Stimulated activated CD4-positive, alpha-beta T cell treated with anti-CD3 and anti-CD28 coated beads, Interleukin-4, amount 100 ng/mL, for 1 hour (primary cell): ENCODE data around the gene CA14.
"Not testable (repeated sequence)": the region's sequence is repeated elsewhere in the genome, so short reads cannot be mapped to it uniquely, and the experiment has no call there.

Source experiments
- DNase-seq: peaks from one replicate; pipeline ENCODE4 v3.0.0-alpha.2; 2020

CA14 gene

DNA sequence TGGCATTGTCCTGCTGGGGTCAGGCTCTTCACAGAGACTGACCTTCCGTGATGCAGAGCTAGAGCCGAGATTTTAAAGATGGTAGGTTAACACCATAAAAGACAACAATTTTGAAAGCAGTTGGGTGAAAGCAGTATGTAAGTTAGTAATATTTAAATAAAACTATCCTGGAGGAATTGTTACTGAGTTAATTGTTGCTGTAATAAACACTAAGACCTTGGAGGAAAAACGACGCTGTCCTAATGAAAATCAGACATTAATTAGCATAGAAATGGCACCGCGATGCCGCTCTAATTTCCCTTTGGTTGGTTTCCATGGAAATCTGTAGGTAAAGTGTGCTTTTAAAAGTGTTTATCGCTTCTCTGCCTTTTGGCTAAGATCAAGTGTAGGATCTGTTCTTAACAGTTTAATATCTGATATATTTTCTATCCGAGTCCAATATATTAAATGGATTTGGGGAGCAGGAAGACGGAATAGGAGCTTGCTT is 20.9 kb upstream of the CA14 start:
- no peak for DNase-seq

- not testable (repeated sequence) for DNase-seq
Observed at GRCh38 chr1:150237176-150237575, 20.4 kb upstream of the CA14 start.

- DNase-seq, result no peak
Observed at GRCh38 chr1:150237746-150238145, 19.8 kb upstream of the CA14 start.

GRCh38 chr1:150243003-150243402 is 14.6 kb upstream of the CA14 start:
- DNase-seq, result no peak

GRCh38 chr1:150249936-150250335 is 7.6 kb upstream of the CA14 start:
- DNase-seq, result no peak

DNA sequence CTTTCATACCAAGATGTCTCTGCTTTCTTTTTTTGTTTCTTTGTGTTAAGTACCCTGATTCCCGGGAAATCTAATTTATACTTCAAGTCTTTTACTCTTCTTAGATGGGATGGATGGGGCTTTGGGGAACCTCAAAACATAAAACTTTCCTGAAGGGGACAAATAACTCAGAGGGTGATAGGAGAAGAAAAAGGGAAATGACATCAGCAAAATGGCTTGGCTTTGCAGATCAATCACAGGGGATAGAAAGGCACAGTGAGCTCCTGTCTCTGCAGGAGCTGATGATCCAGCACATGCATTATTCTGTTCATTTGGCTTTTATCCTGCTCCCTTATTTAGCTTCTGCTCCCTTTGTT is 1.4 kb upstream of the CA14 start:
- DNase-seq, result no peak

GRCh38 chr1:150256554-150257341 is 826 bp upstream of the CA14 start:
- no peak for DNase-seq

DNA sequence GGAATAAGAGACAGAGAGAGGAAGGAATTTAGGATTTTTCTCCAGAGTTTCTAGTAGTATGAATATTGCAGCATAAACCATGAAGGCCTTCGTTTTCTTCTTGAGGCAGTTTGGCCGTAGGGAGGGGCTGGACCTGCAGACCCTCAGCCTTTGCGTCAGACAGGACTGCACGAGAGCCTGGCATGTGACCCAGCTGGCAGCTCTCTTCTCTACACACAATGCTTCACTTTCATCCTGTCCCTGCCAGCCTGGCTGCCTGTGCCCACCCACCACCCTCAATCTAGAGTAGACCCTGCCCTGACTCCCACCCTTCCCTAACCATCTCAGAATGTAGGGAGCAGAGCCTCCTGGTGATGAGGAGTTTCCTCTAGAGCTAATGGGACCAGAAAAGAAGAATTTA is 1.6 kb downstream of the CA14 start:
- DNase-seq, result no peak

DNA sequence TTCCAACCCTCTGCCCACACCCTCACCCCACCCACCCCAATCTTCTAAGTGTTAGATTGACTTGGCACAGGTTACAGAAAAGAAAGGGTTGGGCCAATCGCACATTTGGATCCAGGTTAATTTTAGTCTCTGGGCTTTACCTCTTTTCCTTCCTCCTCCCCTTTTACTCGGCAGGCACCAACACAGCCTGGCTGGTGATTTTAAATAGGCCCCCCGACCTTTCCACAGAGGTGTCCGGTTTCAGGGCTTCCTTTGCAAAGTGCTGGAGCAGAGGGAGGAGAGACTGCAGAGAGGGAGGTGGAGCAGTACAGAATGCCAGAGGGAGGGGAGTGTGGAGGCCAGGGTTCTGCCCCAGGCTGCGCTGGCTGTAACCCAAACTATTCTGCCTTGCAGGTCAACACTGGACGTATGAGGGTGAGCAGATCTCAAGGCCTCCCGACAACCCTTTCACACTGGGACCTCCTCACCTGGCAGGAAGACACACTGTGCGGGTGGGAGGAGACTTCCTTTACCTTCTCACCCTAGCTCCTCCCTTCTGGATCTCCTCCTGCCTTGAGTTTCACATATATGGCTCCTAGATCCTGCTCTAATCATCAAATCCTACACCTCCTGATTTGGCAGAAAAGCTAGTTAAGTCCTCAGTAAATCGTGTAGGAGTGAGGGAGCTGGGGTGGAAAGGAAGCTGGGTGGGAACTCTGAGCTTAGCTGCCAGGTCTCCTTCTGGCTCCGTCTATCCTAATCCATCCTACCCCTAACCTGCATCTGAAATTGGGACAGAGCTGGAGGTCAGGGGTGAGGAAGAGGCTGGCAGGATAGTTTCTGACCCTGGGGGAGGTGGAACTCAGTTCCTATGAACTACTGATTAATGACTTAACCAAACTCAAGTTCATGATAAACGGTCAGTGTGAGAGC is 2.4 kb downstream of the CA14 start:
- no peak for DNase-seq

DNA sequence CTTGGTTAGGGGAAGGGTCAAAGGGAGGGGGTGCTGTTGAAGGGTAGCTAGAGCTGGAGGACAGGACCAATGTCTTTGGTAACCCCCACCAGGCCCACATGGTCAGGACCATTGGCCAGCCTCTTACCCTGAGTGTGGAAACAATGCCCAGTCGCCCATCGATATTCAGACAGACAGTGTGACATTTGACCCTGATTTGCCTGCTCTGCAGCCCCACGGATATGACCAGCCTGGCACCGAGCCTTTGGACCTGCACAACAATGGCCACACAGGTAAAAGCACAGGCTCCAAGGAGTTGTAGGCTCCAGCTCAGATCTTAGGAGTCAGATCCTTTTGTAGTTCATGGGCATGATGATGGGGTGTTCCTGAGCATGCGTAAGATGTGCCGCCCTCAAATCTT is 3.8 kb downstream of the CA14 start:
- DNase-seq, result no peak

GRCh38 chr1:150262388-150263320 is 5.1 kb downstream of the CA14 start:
- no peak for DNase-seq

- DNase-seq, result no peak
Observed at GRCh38 chr1:150263549-150263948, 6.0 kb downstream of the CA14 start.

- no peak for DNase-seq
Observed at GRCh38 chr1:150267896-150268295, 10.3 kb downstream of the CA14 start.

- DNase-seq, result peak; percentile 17
Observed at GRCh38 chr1:150268340-150268704, 10.7 kb downstream of the CA14 start.

DNA sequence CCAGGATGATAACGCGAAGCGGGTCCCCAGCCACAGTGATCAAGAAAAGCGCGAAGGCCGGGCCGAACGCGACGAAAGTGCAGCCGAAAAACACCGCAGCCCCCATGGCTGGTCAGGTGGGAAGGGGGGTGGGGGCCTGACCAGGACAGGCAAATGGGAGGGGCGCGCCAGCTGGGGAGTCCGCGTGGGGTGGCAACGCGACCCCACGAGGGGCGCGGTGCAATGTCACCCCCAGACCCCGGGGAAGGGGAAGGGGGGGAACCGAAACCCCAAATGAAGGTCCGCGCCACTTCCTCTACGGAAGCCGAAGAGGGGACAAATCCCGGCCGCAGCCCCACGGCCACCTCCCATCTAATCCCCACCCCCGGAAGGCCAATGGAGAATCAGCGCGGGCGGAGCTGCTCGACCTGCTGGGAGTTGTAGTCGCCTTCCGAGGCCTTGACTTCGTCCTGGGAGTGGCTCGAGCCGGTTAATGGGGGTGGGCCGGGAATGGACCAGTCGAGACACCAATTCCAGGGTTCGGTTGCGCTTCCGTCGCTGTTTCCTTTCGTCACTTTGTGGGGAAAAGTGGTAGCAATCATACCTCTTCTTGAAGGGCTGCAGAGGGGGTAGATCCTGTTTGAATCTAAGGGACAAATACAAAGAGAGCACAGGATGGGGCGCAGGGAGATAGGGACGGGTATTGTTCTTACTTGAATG is 11.3 kb downstream of the CA14 start, which contains the start of gene APH1A:
Gene APH1A, minus strand, starts transcription at position 312 of the 699 bp plus-strand sequence. Its CDS starts 206 bp downstream, at position 106.
- peak; percentile 88 for DNase-seq

DNA sequence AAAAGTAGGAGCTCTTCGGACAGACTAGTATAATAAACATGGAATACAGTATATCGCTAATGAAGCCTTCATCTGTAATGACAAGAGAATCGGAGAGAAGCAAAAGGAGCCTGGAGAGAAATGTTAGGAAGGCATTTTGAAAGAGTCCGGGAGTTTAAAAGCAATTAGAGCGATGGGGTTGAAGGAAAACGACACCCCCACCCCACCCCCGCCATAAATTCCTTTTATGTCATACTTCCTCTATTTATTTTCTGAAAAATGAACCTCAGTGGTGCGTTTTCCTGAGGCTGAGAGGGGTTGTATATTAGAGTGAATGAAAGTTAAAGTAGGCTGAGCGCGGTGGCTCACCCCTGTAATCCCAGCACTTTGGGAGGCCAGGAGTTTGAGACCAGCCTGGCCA is 11.9 kb downstream of the CA14 start:
- no peak for DNase-seq

- DNase-seq, result no peak
Observed at GRCh38 chr1:150271291-150271959, 13.9 kb downstream of the CA14 start.

GRCh38 chr1:150273311-150273710 is 15.7 kb downstream of the CA14 start:
- DNase-seq, result no peak

- no peak for DNase-seq
Observed at GRCh38 chr1:150280138-150280707, 22.6 kb downstream of the CA14 start.

- DNase-seq, result peak; percentile 55
Observed at GRCh38 chr1:150281221-150281757, 23.7 kb downstream of the CA14 start.
